Spinal cord (tissue), 10 donors: ENCODE data around the gene TBC1D13. TPM values are rescaled to one million over a fixed set of nuclear protein-coding genes. Genes with fewer than 3 reads are reported as not detected.
"Not testable (repeated sequence)": the region's sequence is repeated elsewhere in the genome, so short reads cannot be mapped to it uniquely, and the experiment has no call there.

ENCODE experiments used
- DNase-seq, 6 donors: peaks; one replicate each; pipeline versions ENCODE4 v3.0.0 to v3.0.0-alpha.2; 2013 to 2015; ENCODE audit warnings: low spot score in 6 of 6, low read depth in 4 of 6
- H3K27ac ChIP-seq: one replicate; pipeline ENCODE4 v1.5.1; 2013; ENCODE audit warnings: low read depth, low read length, control low read depth
- H3K27me3 ChIP-seq: one replicate; pipeline ENCODE4 v1.6.1; 2013; ENCODE audit warnings: low read length; ENCODE audit not compliant: control insufficient read depth, insufficient read depth
- H3K36me3 ChIP-seq: one replicate; pipeline ENCODE4 v1.6.1; 2013; ENCODE audit warnings: low read length; ENCODE audit not compliant: control insufficient read depth, insufficient read depth
- H3K4me1 ChIP-seq: one replicate; pipeline ENCODE4 v1.6.1; 2013; ENCODE audit warnings: low read length; ENCODE audit not compliant: control insufficient read depth, insufficient read depth
- H3K4me3 ChIP-seq: one replicate; pipeline ENCODE4 v1.5.1; 2013; ENCODE audit warnings: low read depth, low read length, control low read depth
- H3K9me3 ChIP-seq: one replicate; pipeline ENCODE4 v1.6.1; 2013; ENCODE audit warnings: low read length; ENCODE audit not compliant: control insufficient read depth, insufficient read depth
- WGBS: methylation state at CpG from one replicate; pipeline ENCODE4 v1.1.5; 2013; ENCODE audit warnings: missing lambda C conversion rate; ENCODE audit not compliant: insufficient coverage; 5-methylcytosine and 5-hydroxymethylcytosine counted together
- polyA plus RNA-seq, 2 donors: library from polyadenylated mRNA; unstranded; fragments of 120-200 nt; gene quantifications; one replicate each; pipeline ENCODE4 v1.2.1, GENCODE V29; 2013; ENCODE audit not compliant: insufficient read length in 2 of 2
- total RNA-seq, 2 donors: library from RNA; depleted of rRNA in 1 of 2; stranded (reverse); fragments of 120-200 nt in 1 of 2; fragments of >200 nt in 1 of 2; gene quantifications; one replicate each; pipeline versions ENCODE4 v1.2.3 to v1.2.4, GENCODE V29; 2013 to 2014
- donor health status: healthy.

TBC1D13 gene
- total and polyA plus RNA-seq, 4 donors: 11.4 to 36.0 (median 22.6) TPM

DNA sequence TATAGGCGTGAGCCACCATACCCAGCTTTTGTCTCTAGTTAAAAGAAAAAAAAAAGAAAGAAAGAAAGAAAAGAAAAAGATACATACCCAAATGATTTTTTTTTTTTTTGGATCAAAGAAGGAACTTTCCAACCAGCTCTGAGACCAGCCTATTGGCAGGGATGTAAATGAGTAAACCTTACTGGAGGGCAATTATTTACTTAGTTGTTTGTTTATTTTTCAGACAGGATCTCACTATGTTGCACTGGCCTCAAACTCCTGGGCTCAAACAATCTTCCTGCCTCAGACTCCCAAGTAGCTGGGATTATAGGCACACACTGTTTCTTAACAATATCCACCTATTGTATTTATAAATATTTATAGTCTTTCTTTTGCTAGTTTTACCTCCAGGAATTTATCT is 53.5 kb downstream of the TBC1D13 start:
- H3K27me3 ChIP-seq: no peaks in the 10 kb centered on the region
- no peak overlapping the region for H3K4me3 ChIP-seq
- H3K9me3 ChIP-seq: no peaks in the 10 kb centered on the region
- peaks cover 50% of the 10 kb centered on the region for H3K36me3 ChIP-seq
- H3K27ac ChIP-seq: no peak overlapping the region
- WGBS: no CpG with 5 or more reads among the region's 1 CpG
- no peak for DNase-seq
- H3K4me1 ChIP-seq: no peaks in the 10 kb centered on the region

DNA sequence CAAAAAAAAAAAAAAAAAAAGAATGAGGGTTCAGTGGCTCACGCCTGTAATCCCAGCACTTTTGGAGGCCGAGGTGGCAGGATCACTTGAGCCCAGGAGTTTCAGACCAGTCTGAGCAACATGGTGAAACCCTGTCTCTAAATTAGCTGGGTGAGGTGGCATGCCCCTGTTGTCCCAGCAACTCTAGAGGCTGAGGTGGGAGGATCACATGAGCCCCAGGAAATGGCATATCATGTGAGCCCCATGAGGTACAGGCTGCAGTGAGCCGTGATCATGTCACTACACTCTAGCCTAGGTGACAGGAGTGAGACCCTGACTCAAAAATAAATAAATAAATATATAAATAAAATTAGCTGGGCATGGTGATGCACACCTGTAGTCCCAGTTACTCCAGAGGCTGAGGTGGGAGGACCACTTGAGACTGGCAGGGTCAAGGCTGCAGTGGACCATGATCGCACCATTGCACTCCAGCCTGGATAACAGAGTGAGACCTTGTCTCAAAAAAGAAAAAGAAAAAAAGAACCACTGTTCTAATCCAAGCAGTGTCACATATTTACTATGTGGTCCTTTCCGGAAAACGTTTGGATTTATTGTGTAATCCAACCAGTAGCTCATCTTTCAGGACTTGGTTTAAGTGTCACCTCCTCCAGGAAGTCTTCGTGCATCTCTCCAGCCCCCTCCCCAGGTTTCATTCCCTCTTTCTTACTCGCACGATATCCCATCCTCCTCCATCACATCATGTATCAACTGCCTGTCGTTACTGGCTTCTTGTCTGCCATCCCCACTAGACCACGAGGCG is 54.8 kb downstream of the TBC1D13 start:
- Histone ChIP-seq H3K4me1 (no peaks in the 10 kb centered on the region), H3K36me3 (peaks cover 42% of the 10 kb centered on the region), H3K9me3 (no peaks in the 10 kb centered on the region), H3K27ac (no peak overlapping the region), H3K27me3 (no peaks in the 10 kb centered on the region), H3K4me3 (no peak overlapping the region)
- WGBS: 98% methylated on average over 11 of the region's 12 CpGs
- DNase-seq: no peak

DNA sequence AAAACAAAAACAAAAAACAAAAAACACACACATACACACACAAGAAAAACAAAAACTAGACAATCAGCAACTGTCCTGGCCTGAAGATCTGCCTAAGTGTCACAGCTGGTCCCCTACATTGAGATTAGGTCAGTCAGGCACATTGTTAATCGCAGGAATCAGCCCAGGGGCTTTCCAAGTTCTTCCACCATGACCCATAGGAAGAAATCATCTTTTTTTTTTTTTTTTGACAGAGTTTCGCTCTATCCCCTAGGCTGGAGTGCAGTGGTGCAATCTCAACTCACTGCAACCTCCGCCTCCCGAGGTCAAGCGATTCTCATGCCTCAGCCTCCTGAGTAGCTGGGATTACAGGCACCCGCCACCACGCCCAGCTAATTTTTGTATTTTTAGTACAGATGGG is 56.1 kb downstream of the TBC1D13 start:
- not testable (repeated sequence) for H3K4me1 ChIP-seq, H3K9me3 ChIP-seq, H3K27ac ChIP-seq, H3K4me3 ChIP-seq, DNase-seq, H3K27me3 ChIP-seq
- peaks cover 35% of the 10 kb centered on the region for H3K36me3 ChIP-seq
- 80% methylated on average over 1 of the region's 7 CpGs for WGBS

DNA sequence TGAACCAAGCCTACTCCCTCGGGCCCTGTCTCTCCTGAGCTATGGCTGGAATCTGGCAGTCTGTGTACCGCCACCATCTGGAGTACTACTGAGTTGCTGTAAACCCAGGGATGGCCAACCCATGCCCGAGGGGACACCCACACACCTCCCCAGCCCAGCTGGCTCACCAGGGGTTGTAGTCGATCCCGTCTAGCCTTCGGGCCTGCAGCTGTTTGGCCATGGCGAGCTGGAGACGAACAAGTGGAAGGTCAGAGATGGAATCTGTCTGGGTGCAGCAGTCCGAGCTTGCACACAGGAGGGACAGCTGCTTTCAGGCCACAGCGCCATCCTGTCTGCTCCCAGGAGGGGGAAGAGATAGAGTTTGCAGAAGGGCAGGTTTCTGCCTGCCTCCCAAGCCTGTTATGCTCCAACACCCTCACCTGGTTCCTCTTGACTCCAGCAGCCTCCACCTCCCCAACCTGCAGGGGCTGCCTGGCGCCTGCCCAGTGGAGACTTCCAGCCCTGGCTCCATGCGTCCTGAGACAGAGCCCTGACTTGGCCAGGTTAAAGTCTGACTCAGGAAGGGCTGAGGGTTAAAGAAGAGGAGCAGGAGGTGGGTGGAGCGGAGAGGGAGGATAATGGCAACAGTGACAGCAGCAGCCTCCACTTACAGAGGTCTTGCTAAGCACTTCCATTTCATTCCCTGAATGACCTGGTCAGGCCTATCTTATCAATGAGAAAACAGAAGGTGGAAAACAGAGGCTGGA is 58.3 kb downstream of the TBC1D13 start:
- DNase-seq: no peak
- WGBS: 79% methylated on average over 11 of the region's 13 CpGs
- Histone ChIP-seq H3K9me3 (no peaks in the 10 kb centered on the region), H3K4me1 (no peaks in the 10 kb centered on the region), H3K4me3 (no peak overlapping the region), H3K27me3 (no peaks in the 10 kb centered on the region), H3K27ac (no peak overlapping the region), H3K36me3 (peaks cover 25% of the 10 kb centered on the region)

DNA sequence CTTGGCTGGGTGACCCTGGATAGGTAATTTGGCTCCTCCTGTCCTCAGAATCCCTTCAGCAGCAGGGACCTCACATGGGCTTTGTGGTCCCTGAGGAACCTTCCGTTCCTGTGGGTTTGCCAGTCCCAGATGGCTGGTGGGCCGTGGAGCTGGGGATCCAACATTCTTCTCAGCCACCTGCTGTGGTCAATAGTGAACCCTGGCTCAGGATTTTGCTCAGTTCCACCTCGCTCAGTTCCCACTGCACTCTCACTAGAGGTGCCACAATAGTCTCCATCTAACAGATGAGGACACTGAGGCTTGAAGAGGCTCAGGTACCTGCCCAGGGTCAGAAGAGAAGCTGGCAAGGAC is 59.6 kb downstream of the TBC1D13 start:
- Histone ChIP-seq H3K27ac (no peak overlapping the region), H3K4me3 (no peak overlapping the region), H3K27me3 (no peaks in the 10 kb centered on the region), H3K9me3 (no peaks in the 10 kb centered on the region), H3K4me1 (no peaks in the 10 kb centered on the region), H3K36me3 (peaks cover 17% of the 10 kb centered on the region)
- DNase-seq: no peak
- WGBS: 100% methylated on average over 3 of the region's 3 CpGs

DNA sequence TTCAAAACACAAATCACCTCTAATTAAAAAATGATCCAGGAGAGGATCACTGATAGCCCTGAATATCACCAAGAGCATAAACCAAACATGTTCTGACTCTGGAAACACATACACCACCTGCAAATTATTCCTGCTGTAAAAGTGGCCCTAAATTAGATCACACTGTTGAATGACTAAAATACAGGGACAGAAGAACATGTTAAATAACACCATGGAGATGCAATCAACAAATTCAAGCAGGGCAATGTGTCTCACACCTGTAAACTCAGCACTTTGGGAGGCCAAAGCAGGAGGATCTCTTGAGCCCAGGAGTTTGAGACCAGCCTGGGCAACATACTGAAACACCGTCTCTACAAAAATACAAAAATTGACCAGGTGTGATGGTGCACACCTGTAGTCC is 60.8 kb downstream of the TBC1D13 start:
- Histone ChIP-seq H3K4me1 (no peaks in the 10 kb centered on the region), H3K36me3 (peaks cover 8% of the 10 kb centered on the region), H3K9me3 (no peaks in the 10 kb centered on the region), H3K27me3 (no peaks in the 10 kb centered on the region), H3K4me3 (no peak overlapping the region), H3K27ac (no peak overlapping the region)
- DNase-seq: no peak
- WGBS: no CpG with 5 or more reads among the region's 1 CpG

DNA sequence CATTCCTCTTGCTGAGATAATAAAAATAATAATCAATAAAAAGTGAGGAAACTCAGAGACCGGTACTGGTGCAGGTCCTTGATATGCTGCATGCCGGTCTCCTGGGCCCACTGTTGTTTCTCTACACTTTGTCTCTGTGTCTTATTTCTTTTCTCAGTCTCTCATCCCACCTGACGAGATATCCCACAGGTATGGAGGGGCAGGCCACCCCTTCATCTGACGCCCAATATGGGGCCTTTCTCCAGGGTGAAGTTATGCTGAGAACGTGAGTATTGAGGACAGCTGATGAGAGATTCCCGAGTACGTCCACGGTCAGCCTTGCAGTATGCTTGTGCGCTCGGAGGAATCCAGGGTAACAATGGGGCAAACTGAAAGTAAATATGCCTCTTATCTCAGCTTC is 64.0 kb downstream of the TBC1D13 start:
- not testable (repeated sequence) for DNase-seq, H3K27ac ChIP-seq, H3K36me3 ChIP-seq, H3K27me3 ChIP-seq, H3K4me3 ChIP-seq, H3K4me1 ChIP-seq, H3K9me3 ChIP-seq
- 100% methylated on average over 2 of the region's 10 CpGs for WGBS

DNA sequence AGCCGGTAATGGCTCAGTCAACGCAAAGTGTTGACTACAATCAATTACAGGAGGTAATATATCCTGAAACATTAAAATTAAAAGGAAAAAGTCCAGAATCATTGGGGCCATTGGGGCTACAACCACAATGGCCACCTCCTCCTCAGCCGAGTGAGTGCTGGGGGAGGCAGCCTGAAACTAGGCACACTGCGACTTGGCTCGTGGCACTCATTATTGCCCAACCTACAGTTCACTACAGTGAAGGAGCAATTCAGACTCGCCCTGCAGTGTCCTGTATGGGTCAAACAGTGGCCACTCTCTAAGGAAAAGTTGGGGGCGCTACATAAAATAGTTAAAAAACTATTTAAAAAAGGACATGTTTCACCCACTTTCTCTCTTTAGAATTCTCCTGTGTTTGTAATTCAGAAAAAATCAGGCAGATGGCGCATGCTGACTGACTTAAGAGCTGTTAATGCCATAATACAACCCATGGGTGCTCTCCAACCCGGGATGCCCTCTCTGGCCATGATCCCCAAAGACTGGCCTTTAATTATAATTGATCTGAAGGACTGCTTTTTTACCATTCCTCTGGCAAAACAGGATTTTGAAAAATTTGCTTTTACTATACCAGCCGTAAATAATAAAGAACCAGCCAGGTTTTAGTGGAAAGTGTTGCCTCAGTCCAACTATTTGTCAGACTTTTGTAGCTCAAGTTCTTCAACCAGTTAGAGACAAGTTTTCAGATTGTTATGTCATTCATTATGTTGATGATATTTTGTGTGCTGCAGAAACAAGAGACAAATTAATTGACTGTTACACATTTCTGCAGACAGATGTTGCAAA is 64.9 kb downstream of the TBC1D13 start:
- H3K4me1 ChIP-seq, H3K27ac ChIP-seq, H3K36me3 ChIP-seq, H3K4me3 ChIP-seq, H3K27me3 ChIP-seq, H3K9me3 ChIP-seq: not testable (repeated sequence)
- DNase-seq: peak in 2 of 6 donors; percentile 44 to 49
- WGBS: no CpG with 5 or more reads among the region's 10 CpGs

DNA sequence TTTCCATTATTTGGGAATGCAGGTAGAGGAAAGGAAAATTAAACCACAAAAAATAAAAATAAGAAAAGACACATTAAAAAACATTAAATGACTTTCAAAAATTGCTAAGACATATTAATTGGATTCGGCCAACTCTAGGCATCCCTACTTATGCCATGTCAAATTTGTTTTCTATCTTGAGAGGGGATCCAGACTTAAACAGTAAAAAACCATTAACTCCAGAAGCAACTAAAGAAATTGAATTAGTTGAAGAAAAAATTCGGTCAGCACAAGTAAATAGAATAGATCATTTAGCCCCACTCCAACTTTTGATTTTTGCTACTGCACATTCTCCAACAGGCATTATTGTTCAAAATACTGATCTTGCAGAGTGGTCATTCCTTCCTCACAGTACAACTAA is 65.6 kb downstream of the TBC1D13 start:
- not testable (repeated sequence) for H3K4me3 ChIP-seq, DNase-seq, H3K27ac ChIP-seq, H3K9me3 ChIP-seq, H3K27me3 ChIP-seq, H3K4me1 ChIP-seq, H3K36me3 ChIP-seq
- no CpG with 5 or more reads among the region's 2 CpGs for WGBS
